Mesothelial cell of epicardium (in vitro differentiated cells): Measurements from ENCODE around the gene SFSWAP. TPM values are rescaled to one million over a fixed set of nuclear protein-coding genes. Genes with fewer than 3 reads are reported as not detected.
A peak's percentile ranks its signal among the peaks of the same experiment; 100 is the strongest.

Experiments used
- DNase-seq, 2 experiments: peaks; one replicate each; pipeline ENCODE4 v3.0.0; 2021; ENCODE audit warnings: low spot score in 2 of 2; ENCODE audit not compliant: unreplicated experiment in 2 of 2
- H3K27ac Mint-ChIP-seq: 2 replicates; pipeline ENCODE4 v1.8.0; 2021; ENCODE audit warnings: mixed read lengths
- H3K27me3 Mint-ChIP-seq: 2 replicates; pipeline ENCODE4 v1.8.0; 2021; ENCODE audit warnings: low read depth, mixed read lengths
- H3K36me3 Mint-ChIP-seq: 2 replicates; pipeline ENCODE4 v1.8.0; 2021; ENCODE audit warnings: mixed read lengths
- H3K4me1 Mint-ChIP-seq: 2 replicates; pipeline ENCODE4 v1.8.0; 2021; ENCODE audit warnings: mixed read lengths
- H3K4me3 Mint-ChIP-seq: 2 replicates; pipeline ENCODE4 v1.8.0; 2021; ENCODE audit warnings: mild to moderate bottlenecking, moderate library complexity, mixed read lengths
- H3K9me3 Mint-ChIP-seq: 2 replicates; pipeline ENCODE4 v1.8.0; 2021; ENCODE audit warnings: mixed read lengths
- CTCF ChIP-seq: fragments of 200-600 bp; sonication (generic); IDR thresholded peaks from one replicate; pipeline ENCODE4 v1.5.0; 2021; ENCODE audit warnings: antibody characterized with exemption; ENCODE audit not compliant: unreplicated experiment
- total RNA-seq: library from RNA; stranded (reverse); gene quantifications from 3 replicates; pipeline ENCODE4 v1.2.1, GENCODE V29; 2021

SFSWAP gene
- total RNA-seq, 1 donor from 2014 or later = 73.0 TPM

- no peak for TF ChIP-seq CTCF
- H3K4me1 Mint-ChIP-seq = peaks cover 8% of the 10 kb centered on the region
- H3K4me3 Mint-ChIP-seq = no peak overlapping the region
- no peaks in the 10 kb centered on the region for H3K9me3 Mint-ChIP-seq
- no peak for DNase-seq
- no peaks in the 10 kb centered on the region for H3K27me3 Mint-ChIP-seq
- peaks cover 21% of the 10 kb centered on the region for H3K36me3 Mint-ChIP-seq
- no peak overlapping the region for H3K27ac Mint-ChIP-seq
Observed at GRCh38 chr12:131735153-131735456, 24.2 kb downstream of the SFSWAP start.

GRCh38 chr12:131735476-131736445 is 24.9 kb downstream of the SFSWAP start:
- Mint-ChIP-seq H3K27me3 (no peaks in the 10 kb centered on the region), H3K27ac (no peak overlapping the region), H3K9me3 (no peaks in the 10 kb centered on the region), H3K4me1 (peaks cover 8% of the 10 kb centered on the region), H3K4me3 (no peak overlapping the region), H3K36me3 (peaks cover 27% of the 10 kb centered on the region)
- no peak for DNase-seq
- no peak for TF ChIP-seq CTCF

GRCh38 chr12:131736446-131737149 is 25.7 kb downstream of the SFSWAP start:
- DNase-seq = no peak
- Mint-ChIP-seq H3K36me3 (peaks cover 24% of the 10 kb centered on the region), H3K27me3 (no peaks in the 10 kb centered on the region), H3K4me3 (peak overlapping the region; percentile 10), H3K9me3 (peaks cover under 1% of the 10 kb centered on the region), H3K27ac (peak overlapping the region; percentile 13), H3K4me1 (peaks cover 8% of the 10 kb centered on the region)
- no peak for TF ChIP-seq CTCF

GRCh38 chr12:131737150-131737827 is 26.4 kb downstream of the SFSWAP start:
- DNase-seq = no peak
- no peaks in the 10 kb centered on the region for H3K27me3 Mint-ChIP-seq
- peaks cover 31% of the 10 kb centered on the region for H3K36me3 Mint-ChIP-seq
- H3K9me3 Mint-ChIP-seq = peaks cover 5% of the 10 kb centered on the region
- peak overlapping the region; percentile 47 for H3K27ac Mint-ChIP-seq
- H3K4me3 Mint-ChIP-seq = peak overlapping the region; percentile 10
- H3K4me1 Mint-ChIP-seq = peaks cover 8% of the 10 kb centered on the region
- TF ChIP-seq CTCF = no peak

GRCh38 chr12:131738196-131738595 is 27.3 kb downstream of the SFSWAP start:
- Mint-ChIP-seq H3K36me3 (peaks cover 34% of the 10 kb centered on the region), H3K9me3 (peaks cover 13% of the 10 kb centered on the region), H3K27me3 (no peaks in the 10 kb centered on the region), H3K27ac (no peak overlapping the region), H3K4me1 (peaks cover 8% of the 10 kb centered on the region), H3K4me3 (no peak overlapping the region)
- no peak for DNase-seq
- TF ChIP-seq CTCF = no peak
